Measurements from ENCODE around the gene SLC35C1. TPM values are rescaled to one million over a fixed set of nuclear protein-coding genes. Genes with fewer than 3 reads are reported as not detected.

The SLC35C1 gene
- total RNA-seq, 1 experiment from 2014 or later = 11.9 TPM

GRCh38 chr11:45773786-45774655, 30.9 kb upstream of the SLC35C1 start:
- intact Hi-C loops (cut with micrococcal nuclease) = loop anchor here (2.0 to 5.0 kb wide), 4 partner anchors 119 to 663 kb away; no protein-coding TSS in a partner anchor
- Mint-ChIP-seq H3K27ac (ENCODE audit: low read depth, unreplicated experiment) (no peak overlapping the region), H3K4me1 (ENCODE audit: insufficient read depth, unreplicated experiment) (peaks cover 12% of the 10 kb centered on the region), H3K36me3 (ENCODE audit: insufficient read depth, unreplicated experiment) (no peaks in the 10 kb centered on the region), H3K4me3 (ENCODE audit: unreplicated experiment) (no peak overlapping the region), H3K27me3 (ENCODE audit: insufficient read depth, unreplicated experiment) (no peaks in the 10 kb centered on the region), H3K9me3 (ENCODE audit: unreplicated experiment) (no peaks in the 10 kb centered on the region)
- ChIA-PET POLR2A (no interaction called here), CTCF (interaction anchor here (1.2 to 7.8 kb wide), 2 partner anchors 119 to 402 kb away, joined by 5 to 86 read pairs; no protein-coding TSS in a partner anchor)
- TF ChIP-seq CTCF (IDR thresholded peaks at IDR 0.05; ENCODE audit: unreplicated experiment) = no peak
- no peak for DNase-seq (ENCODE audit: unreplicated experiment)
- no TSS peak for BruUV-seq (replicated peaks)

GRCh38 chr11:45774786-45775185, 30.2 kb upstream of the SLC35C1 start:
- Mint-ChIP-seq H3K4me3 (ENCODE audit: unreplicated experiment) (no peak overlapping the region), H3K4me1 (ENCODE audit: insufficient read depth, unreplicated experiment) (peaks cover 12% of the 10 kb centered on the region), H3K27ac (ENCODE audit: low read depth, unreplicated experiment) (no peak overlapping the region), H3K27me3 (ENCODE audit: insufficient read depth, unreplicated experiment) (peaks cover 5% of the 10 kb centered on the region), H3K36me3 (ENCODE audit: insufficient read depth, unreplicated experiment) (no peaks in the 10 kb centered on the region), H3K9me3 (ENCODE audit: unreplicated experiment) (no peaks in the 10 kb centered on the region)
- DNase-seq (ENCODE audit: unreplicated experiment) = no peak
- POLR2A ChIA-PET = no interaction called here
- CTCF ChIA-PET = interaction anchor here (7.8 kb wide), 1 partner anchor 403 kb away, joined by 86 read pairs; no protein-coding TSS in a partner anchor
- intact Hi-C loops (cut with micrococcal nuclease) = loop anchor here (5.0 kb wide), 2 partner anchors 233 to 237 kb away; no protein-coding TSS in a partner anchor
- TF ChIP-seq CTCF (IDR thresholded peaks at IDR 0.05; ENCODE audit: unreplicated experiment) = no peak
- no TSS peak for BruUV-seq (replicated peaks)

GRCh38 chr11:45777127-45777969, 27.6 kb upstream of the SLC35C1 start:
- POLR2A ChIA-PET = interaction anchor here (0.8 kb wide), 1 partner anchor 22 kb away, joined by 3 read pairs; no protein-coding TSS in a partner anchor
- CTCF ChIA-PET = interaction anchor here (1.0 kb wide), 1 partner anchor 123 kb away, joined by 4 read pairs; no protein-coding TSS in a partner anchor
- DNase-seq (ENCODE audit: unreplicated experiment) = no peak
- no peak overlapping the region for H3K27ac Mint-ChIP-seq (ENCODE audit: low read depth, unreplicated experiment)
- no TSS peak for BruUV-seq (replicated peaks)
- H3K36me3 Mint-ChIP-seq (ENCODE audit: insufficient read depth, unreplicated experiment) = no peaks in the 10 kb centered on the region
- no peaks in the 10 kb centered on the region for H3K4me1 Mint-ChIP-seq (ENCODE audit: insufficient read depth, unreplicated experiment)
- no peak for TF ChIP-seq CTCF (IDR thresholded peaks at IDR 0.05; ENCODE audit: unreplicated experiment)
- H3K4me3 Mint-ChIP-seq (ENCODE audit: unreplicated experiment) = no peak overlapping the region
- peaks cover 16% of the 10 kb centered on the region for H3K27me3 Mint-ChIP-seq (ENCODE audit: insufficient read depth, unreplicated experiment)
- intact Hi-C loops (cut with micrococcal nuclease) = no loop called here
- H3K9me3 Mint-ChIP-seq (ENCODE audit: unreplicated experiment) = no peaks in the 10 kb centered on the region

- Mint-ChIP-seq H3K9me3 (ENCODE audit: unreplicated experiment) (no peaks in the 10 kb centered on the region), H3K4me3 (ENCODE audit: unreplicated experiment) (no peak overlapping the region), H3K27me3 (ENCODE audit: insufficient read depth, unreplicated experiment) (peaks cover 23% of the 10 kb centered on the region), H3K36me3 (ENCODE audit: insufficient read depth, unreplicated experiment) (no peaks in the 10 kb centered on the region), H3K27ac (ENCODE audit: low read depth, unreplicated experiment) (no peak overlapping the region), H3K4me1 (ENCODE audit: insufficient read depth, unreplicated experiment) (no peaks in the 10 kb centered on the region)
- TF ChIP-seq CTCF (IDR thresholded peaks at IDR 0.05; ENCODE audit: unreplicated experiment) = no peak
- CTCF ChIA-PET = interaction anchor here (1.0 to 1.3 kb wide), 2 partner anchors 124 to 408 kb away, joined by 3 to 4 read pairs; no protein-coding TSS in a partner anchor
- no peak for DNase-seq (ENCODE audit: unreplicated experiment)
- intact Hi-C loops (cut with micrococcal nuclease) = no loop called here
- no TSS peak for BruUV-seq (replicated peaks)
- POLR2A ChIA-PET = interaction anchor here (0.6 to 0.8 kb wide), 2 partner anchors 21 to 26 kb away, joined by 3 read pairs; no protein-coding TSS in a partner anchor
Observed at GRCh38 chr11:45778341-45778740, 26.6 kb upstream of the SLC35C1 start.
